ENCODE measurements around the gene EXOSC9. TPM values are rescaled to one million over a fixed set of nuclear protein-coding genes. Genes with fewer than 3 reads are reported as not detected.

EXOSC9 gene
- total and polyA plus RNA-seq, 2 donors (not counting 1 experiment from before 2014, with no cell fraction given): 15.5 to 33.8 TPM

- Histone ChIP-seq H3K9me3 (ENCODE audit: control insufficient read depth, insufficient read depth, low read depth, low read length) (no peaks in the 10 kb centered on the region), H3K27ac (ENCODE audit: insufficient read depth, low read length) (no peak overlapping the region), H3K27me3 (ENCODE audit: control insufficient read depth, insufficient read depth, low read length) (no peaks in the 10 kb centered on the region), H3K9ac (ENCODE audit: insufficient read depth, low read length) (no peak overlapping the region), H3K4me3 (replicated peaks in 1 of 4; ENCODE audit: control extremely low read depth in 1 of 4, insufficient read depth in 1 of 4, low read depth in 3 of 4, low read length in 4 of 4) (no peak overlapping the region), H3K4me2 (ENCODE audit: extremely low read depth, insufficient read depth, low read length) (no peak overlapping the region), H3K36me3 (ENCODE audit: control insufficient read depth, insufficient read depth, low read length) (peaks cover 3% of the 10 kb centered on the region), H3K4me1 (ENCODE audit: control insufficient read depth, extremely low read depth, insufficient read depth, low read length) (no peaks in the 10 kb centered on the region), H4K20me1 (ENCODE audit: control insufficient read depth, extremely low read depth, insufficient read depth, low read length) (no peaks in the 10 kb centered on the region), H3K79me2 (ENCODE audit: control insufficient read depth, insufficient read depth, low read length) (no peaks in the 10 kb centered on the region), H2AFZ (ENCODE audit: low read length) (no peak overlapping the region)
- no peak for DNase-seq (ENCODE audit: low read depth in 2 of 2)
- TF ChIP-seq CTCF (conservative IDR thresholded peaks at IDR 0.05 in 1 of 2, IDR thresholded peaks at IDR 0.05 in 1 of 2; ENCODE audit: low read depth in 1 of 2, low read length in 2 of 2) (no peak), EZH2 (IDR thresholded peaks at IDR 0.05; ENCODE audit: low read length, missing control alignments) (no peak)
These were observed 10.0 kb downstream of the EXOSC9 start for GRCh38 chr4:121811122-121811521.

- no peaks in the 10 kb centered on the region for H3K9me3 ChIP-seq (ENCODE audit: control insufficient read depth, insufficient read depth, low read depth, low read length)
- peak in 1 of 2 donors; percentile 46 for DNase-seq (ENCODE audit: low read depth in 2 of 2)
- no peaks in the 10 kb centered on the region for H3K4me1 ChIP-seq (ENCODE audit: control insufficient read depth, extremely low read depth, insufficient read depth, low read length)
- no peaks in the 10 kb centered on the region for H3K27me3 ChIP-seq (ENCODE audit: control insufficient read depth, insufficient read depth, low read length)
- H3K27ac ChIP-seq (ENCODE audit: insufficient read depth, low read length): no peak overlapping the region
- H3K4me2 ChIP-seq (ENCODE audit: extremely low read depth, insufficient read depth, low read length): no peak overlapping the region
- H3K36me3 ChIP-seq (ENCODE audit: control insufficient read depth, insufficient read depth, low read length): peaks cover 3% of the 10 kb centered on the region
- H3K4me3 ChIP-seq (replicated peaks in 1 of 4; ENCODE audit: control extremely low read depth in 1 of 4, insufficient read depth in 1 of 4, low read depth in 3 of 4, low read length in 4 of 4): no peak overlapping the region
- peaks cover 14% of the 10 kb centered on the region for H3K79me2 ChIP-seq (ENCODE audit: control insufficient read depth, insufficient read depth, low read length)
- TF ChIP-seq CTCF (conservative IDR thresholded peaks at IDR 0.05 in 1 of 2, IDR thresholded peaks at IDR 0.05 in 1 of 2; ENCODE audit: low read depth in 1 of 2, low read length in 2 of 2) (no peak), EZH2 (IDR thresholded peaks at IDR 0.05; ENCODE audit: low read length, missing control alignments) (no peak)
- H4K20me1 ChIP-seq (ENCODE audit: control insufficient read depth, extremely low read depth, insufficient read depth, low read length): no peaks in the 10 kb centered on the region
- no peak overlapping the region for H3K9ac ChIP-seq (ENCODE audit: insufficient read depth, low read length)
- H2AFZ ChIP-seq (ENCODE audit: low read length): no peak overlapping the region
These were observed 13.6 kb downstream of the EXOSC9 start for GRCh38 chr4:121814756-121815155.

- Histone ChIP-seq H2AFZ (ENCODE audit: low read length) (no peak overlapping the region), H3K4me3 (replicated peaks in 1 of 4; ENCODE audit: control extremely low read depth in 1 of 4, insufficient read depth in 1 of 4, low read depth in 3 of 4, low read length in 4 of 4) (no peak overlapping the region), H3K4me2 (ENCODE audit: extremely low read depth, insufficient read depth, low read length) (no peak overlapping the region), H3K9ac (ENCODE audit: insufficient read depth, low read length) (no peak overlapping the region), H3K9me3 (ENCODE audit: control insufficient read depth, insufficient read depth, low read depth, low read length) (no peaks in the 10 kb centered on the region), H3K27ac (ENCODE audit: insufficient read depth, low read length) (no peak overlapping the region), H3K79me2 (ENCODE audit: control insufficient read depth, insufficient read depth, low read length) (peaks cover 32% of the 10 kb centered on the region), H3K27me3 (ENCODE audit: control insufficient read depth, insufficient read depth, low read length) (no peaks in the 10 kb centered on the region), H4K20me1 (ENCODE audit: control insufficient read depth, extremely low read depth, insufficient read depth, low read length) (no peaks in the 10 kb centered on the region), H3K36me3 (ENCODE audit: control insufficient read depth, insufficient read depth, low read length) (peaks cover 2% of the 10 kb centered on the region), H3K4me1 (ENCODE audit: control insufficient read depth, extremely low read depth, insufficient read depth, low read length) (no peaks in the 10 kb centered on the region)
- no peak for DNase-seq (ENCODE audit: low read depth in 2 of 2)
- TF ChIP-seq CTCF (conservative IDR thresholded peaks at IDR 0.05 in 1 of 2, IDR thresholded peaks at IDR 0.05 in 1 of 2; ENCODE audit: low read depth in 1 of 2, low read length in 2 of 2): no peak
These were observed 15.9 kb downstream of the EXOSC9 start for GRCh38 chr4:121817006-121817405.

All from fibroblast of lung (primary cell).